Stimulated activated CD4-positive, alpha-beta T cell treated with anti-CD3 and anti-CD28 coated beads, Interleukin-2, amount 100 ng/mL, for 48 hours (primary cell): ENCODE measurements around the gene ARHGAP26.

Source experiments
- DNase-seq, 2 donors: peaks; one replicate each; pipeline ENCODE4 v3.0.0-alpha.2; 2020

Gene ARHGAP26

DNA sequence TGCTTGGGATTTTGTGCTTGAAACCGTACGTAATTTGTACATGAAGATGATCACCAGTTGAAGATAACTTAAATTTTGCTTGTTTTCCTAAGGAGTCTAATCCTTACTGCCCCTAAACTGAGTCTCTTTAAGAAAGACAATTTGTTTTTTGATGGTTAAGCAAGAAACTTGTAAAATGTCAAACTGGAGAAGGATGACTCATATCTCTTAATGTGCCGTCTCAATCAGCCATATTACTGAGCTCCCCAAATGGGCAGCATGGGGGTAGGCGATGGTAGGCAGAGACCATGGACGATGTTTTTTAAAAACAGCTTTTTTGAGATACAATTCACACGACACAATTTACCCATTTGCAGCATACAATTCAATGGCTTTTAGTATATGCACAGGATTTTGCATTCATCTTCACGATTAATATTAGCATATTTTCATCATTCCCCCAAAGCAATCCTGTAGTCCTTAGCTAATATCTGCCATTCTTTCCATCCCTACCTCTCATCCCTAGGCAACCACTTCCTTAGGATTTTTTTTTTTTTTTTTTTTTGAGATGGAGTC, 14.3 kb downstream of the ARHGAP26 start:
- DNase-seq, result no peak

DNA sequence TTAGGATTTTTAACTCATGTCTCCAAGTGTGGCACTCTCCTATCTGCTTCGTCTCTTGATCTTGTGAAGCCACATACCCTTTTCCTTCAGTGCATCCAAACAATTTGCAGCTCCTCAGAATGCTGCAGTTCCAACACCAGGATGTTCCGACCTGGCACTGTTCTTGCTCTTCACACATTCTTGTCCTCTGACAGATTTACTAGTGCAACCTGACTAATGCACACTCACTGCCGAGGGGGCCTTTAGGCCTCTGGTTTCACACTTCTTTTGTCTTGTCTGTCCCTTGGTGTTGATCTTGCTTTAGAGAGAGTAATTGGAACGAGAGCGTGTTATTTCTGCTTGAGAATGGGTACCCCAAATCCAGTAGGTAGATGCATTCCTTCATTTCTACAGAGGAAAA, 15.0 kb downstream of the ARHGAP26 start:
- DNase-seq, result no peak

DNA sequence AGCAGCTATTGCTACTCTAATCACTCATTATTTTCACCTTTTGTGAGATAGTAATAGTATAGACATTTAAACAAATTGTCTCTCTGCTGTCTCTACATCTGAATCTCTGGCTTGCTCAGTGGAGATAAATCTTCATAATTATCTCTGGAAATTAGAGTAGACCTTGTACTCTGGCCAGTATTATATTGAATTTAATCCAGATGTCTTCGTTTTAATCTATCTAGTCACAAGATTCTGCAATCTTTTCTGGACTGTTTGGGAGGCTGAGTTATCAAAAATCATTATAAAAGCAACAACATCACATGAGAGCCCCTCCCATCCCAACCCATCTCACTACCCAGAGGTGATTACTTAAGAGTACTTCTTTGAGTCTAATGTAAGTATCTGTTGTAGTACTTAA, 19.0 kb downstream of the ARHGAP26 start:
- DNase-seq, result no peak

DNA sequence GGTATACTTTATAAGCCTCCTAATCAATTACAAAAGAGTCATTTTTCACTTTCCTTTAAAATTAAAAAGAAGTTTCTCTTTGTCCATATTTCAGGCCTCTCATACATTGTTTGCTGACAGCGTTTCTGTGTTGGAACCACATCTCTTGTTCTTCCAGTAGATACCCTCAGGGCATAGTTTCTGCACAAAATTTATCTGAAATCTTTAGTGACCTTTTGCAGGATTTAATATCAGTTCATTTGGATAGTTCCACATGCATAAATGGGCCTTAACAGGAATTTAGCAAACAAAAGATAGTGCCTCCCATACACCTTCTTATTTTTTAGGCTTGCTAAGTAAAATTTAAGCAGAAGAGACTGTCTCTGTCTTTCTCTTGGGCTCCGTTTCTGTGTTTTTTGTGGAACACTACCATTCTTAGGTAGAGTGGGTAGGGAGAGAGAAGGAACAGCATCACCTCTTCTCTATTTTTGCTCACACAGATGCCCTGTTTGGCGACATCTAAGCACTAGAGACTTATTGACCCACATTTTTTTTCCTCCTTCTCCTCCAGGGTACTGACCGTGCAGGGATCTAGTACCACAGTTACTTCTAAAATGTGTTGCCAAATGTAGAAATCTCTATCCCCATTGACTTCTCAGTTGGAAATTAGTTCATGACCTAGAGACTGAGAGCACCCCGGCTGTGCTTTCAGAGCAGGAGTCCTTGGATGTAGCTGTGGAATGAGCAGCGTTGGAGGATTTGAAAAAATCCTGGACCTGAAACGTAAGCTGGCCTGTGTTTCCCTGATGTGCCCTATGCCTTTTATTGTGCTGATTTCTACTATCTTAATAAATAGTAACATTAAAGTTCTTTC, 22.1 kb downstream of the ARHGAP26 start:
- no peak for DNase-seq

DNA sequence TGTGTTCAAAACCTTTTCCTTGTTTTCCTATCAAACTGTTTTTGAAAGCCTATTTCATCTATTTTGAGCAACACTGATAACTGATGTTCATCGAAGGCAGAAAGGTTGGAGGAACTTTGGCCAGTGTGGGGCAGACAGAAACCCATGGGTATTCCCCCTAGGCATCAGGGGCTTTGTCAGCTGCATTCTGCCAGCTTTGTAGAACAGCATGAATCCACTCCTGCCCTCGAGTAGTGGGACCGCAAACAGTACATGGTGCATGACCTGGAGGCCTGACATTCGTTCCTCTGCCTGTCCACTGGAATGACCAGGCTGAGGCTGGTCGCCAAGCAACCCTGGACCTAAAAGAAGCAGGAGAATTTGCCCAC, 22.7 kb downstream of the ARHGAP26 start:
- DNase-seq, result no peak

DNA sequence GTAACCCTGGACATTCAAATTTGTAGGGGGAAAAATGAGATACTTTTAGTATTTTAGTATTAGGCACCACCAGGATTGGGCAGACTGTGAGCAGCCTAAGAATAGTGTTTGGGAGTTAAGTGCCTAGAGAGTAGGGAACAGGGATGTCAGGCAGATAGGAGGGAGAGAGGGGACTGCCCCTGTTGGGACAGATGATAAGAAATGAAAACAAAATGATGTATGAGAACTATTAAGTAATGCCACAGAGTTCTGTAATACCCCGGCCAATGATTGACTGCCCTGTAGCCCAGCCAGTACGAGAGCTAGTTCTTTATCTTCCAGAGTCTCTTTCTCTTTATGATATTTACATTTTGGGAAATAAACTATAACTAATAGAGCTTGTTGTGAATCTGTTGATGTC, 24.4 kb downstream of the ARHGAP26 start:
- DNase-seq, result no peak

DNA sequence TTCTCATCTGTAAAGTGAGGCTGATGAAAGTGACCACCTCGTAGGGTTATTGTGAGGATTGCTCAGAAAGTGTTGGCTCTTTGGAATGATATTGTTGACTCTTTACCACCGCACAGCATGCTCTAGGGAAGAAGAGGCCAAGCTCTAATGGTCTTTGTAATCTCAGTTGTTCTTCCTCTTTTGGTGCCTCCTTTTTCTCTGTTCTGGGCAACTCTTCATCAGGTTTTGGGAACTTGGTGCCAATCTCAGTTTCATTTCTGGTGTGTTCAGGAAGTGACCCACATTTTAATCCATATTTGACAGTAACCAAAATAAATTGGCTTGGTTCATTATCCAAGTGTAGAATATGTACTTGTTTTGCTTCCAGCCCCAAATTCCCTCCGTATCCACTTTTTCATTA, 25.1 kb downstream of the ARHGAP26 start:
- no peak for DNase-seq

DNA sequence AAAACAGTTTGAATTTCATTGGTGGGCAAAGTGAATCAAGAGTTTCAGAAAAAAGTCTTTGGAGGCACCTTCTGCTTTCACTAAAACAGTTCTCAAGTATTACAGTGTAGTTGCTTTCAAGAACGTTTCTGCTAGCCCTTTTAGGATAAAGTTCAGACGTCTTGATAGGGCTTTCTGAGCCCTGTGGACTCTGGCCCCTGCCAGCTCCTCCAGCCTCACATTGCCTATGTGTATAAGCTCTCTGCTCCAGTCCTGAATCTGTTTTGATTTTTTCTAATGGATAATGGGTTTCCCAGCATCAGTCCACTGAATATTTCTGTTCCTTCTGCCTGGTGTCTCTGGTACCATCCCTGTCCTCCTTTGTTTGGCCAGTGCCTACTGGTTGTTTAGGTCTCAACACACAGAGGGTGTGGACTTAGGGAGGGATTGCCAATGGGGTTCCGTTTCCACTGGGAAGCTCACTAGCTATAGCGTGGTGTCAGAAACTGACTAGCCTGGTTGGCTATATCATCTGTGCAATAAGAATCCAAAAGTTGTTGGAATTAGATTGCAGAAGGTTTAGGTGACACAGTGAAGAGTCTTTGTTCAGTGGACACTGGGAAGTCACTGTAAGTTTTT, 26.4 kb downstream of the ARHGAP26 start:
- DNase-seq, result no peak

DNA sequence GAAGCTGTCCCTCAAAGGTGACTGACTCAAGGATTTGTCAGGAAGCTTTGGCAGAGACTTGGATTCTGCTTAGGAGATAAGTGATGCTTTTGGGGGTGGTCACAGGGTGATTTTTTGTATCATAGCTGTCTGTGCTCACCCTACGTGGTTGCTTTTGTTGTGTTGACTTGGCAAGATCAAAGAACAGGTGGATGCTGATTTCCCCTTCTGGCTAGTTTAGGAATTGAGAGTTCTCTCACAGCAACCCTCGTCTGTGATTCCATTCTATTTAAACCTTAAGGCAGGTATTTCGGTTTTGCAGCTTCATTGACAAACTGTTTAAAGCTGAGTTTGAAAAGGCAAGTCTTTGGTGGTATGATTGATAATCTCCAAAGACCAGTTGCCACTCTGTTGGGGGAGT, 27.2 kb downstream of the ARHGAP26 start:
- no peak for DNase-seq

DNA sequence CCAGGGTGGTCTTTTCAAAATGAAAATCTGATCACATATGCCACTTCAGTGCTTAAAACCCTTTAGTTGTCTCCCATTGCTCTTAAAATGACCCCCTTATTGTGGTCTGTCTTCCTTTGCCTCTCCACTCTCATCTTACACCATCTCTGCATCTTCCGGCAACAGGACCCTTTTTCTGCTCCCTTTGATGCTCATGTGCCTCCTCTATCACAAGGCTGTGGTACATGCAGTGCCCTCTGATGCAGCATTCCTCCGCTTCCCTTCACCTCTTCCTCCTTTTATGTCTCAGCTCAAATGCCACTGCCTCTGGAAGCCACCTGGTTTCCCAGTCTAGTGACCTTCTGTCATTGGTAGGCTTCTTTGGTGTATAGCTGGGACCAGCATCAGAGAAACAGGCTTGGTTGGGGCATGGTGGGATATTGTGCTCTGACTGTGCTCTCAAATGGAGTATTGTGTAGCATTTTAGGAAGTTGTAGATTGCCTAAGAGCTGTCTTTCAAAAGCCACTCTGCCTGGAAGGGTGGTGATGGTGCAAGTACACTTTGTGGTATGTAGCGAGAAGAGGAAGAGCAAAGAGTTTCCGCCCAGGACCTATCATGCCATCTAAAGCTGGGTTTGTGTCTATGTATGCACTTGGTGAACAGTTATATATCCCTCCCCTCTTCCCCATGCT, 28.1 kb downstream of the ARHGAP26 start:
- no peak for DNase-seq

DNA sequence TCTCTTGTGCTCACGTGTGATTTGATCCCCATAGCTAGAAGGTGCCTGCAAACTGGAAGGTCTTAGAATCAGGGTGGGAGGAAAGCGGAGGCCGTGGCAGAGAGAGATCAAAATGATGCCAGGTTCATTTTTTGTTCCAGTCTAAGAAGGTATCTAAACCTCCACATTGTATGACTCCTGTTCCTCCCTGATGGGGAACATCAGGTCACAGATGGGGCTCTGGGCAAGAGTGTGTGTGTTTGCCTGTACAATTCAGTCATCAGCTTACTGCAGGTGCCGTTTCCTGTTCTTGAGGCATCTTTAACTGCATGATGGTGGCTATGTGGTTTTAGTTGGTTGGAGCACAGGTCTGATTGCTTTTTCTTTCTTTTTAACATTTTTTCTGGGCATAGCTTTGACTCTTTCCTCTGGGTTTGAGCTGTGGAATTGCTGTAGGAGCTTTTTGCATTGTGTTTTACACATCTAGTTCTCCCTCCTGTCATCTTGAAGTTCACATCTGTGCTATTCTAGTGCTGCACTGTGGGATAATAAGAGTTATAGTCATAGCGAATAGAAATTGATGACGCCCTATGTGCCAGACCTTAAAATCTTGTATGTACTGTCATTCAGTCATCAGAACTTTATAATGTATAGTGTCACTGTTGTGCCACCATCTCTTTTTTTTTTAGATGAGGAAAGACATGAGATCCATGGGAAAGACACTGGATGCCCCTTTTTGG, 30.8 kb downstream of the ARHGAP26 start:
- DNase-seq, result peak in 1 of 2 donors; percentile 37

DNA sequence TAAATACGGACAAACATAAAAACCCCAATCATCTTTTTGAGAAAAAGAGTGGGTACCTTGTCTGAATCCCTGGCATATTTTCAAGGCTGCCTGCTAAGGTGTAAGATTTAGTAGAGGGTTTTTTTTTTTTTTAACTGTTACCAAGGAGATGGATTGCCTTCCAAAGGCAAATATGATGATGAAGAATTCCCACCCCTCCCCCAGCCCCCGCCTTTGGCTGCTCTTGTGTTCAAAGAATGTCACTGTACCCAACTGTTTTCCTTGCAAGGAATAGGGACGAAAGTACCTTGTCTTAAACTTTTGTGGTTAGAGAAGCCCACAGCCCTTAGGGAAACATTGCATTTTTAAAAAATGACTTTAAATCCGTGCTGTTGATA, 31.3 kb downstream of the ARHGAP26 start:
- DNase-seq, result no peak

DNA sequence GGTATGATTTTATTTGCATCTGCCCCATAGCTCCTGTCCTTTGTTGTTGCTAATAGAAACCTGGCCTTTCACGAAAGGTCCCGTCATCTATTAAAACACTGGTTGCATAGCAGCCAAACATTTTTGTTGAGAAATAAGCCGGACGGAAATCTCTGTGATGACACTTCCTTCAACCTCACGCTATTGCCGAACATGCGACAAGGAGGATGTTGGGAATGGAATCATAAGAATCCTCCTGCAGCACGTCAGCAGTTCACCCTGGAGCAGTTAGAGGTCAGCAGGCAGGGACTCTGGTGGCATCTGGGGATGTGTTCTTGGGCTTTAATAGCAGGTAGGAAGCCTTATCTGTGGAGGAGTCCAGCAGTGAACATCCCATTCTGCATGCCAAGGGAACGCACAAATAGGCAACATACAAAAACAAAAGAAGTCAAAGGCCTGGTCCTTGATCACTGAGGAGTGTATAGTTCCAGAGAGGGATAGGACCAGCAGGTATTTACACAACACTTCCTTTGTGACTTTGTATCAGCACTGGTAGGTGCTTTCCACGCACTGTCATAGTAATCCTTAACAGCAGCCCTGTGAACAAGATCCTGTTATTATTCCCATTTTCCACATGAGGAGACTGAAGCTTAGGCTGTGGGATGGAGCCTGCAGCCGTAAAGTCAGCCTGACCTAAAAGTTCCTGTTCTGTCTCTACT, 33.4 kb downstream of the ARHGAP26 start:
- no peak for DNase-seq

DNA sequence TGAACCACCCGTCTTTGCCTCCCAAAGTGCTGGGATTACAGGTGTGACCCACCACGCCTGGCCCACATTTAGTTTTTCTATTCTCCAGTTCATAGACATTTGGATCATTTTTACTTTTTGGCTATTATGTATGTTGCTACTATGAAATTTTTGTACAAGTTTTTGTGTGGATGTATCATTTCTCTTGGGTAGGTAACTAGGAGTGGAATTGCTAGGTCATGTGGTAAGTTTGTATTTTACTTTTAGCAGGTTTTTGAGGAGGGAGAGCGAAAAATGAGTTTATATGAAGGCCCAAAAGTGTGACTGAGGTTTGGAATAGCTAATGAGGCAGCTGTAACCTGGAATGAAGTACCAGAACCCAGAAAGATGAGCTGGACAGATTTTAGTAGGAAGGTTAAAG, 35.2 kb downstream of the ARHGAP26 start:
- DNase-seq, result no peak

DNA sequence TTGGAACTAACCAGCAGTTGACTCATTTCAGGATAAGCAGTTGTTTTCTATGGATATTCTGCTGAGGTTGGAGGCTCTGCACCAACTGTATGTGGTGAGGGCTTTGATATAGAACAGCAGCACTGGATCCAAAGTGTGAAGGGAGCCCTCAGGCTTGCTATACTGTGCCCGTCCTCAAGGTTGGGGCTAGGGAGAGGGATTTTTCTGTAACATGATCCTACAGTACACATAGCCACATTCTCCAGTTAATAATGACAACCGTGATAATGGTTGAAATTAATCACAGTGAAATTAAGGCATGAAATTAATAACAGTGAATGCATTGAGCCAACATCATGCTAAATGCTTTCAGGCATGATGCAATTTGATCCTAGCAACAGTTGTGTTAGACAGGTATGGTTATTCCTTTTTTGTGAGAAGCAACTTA, 36.7 kb downstream of the ARHGAP26 start:
- no peak for DNase-seq

DNA sequence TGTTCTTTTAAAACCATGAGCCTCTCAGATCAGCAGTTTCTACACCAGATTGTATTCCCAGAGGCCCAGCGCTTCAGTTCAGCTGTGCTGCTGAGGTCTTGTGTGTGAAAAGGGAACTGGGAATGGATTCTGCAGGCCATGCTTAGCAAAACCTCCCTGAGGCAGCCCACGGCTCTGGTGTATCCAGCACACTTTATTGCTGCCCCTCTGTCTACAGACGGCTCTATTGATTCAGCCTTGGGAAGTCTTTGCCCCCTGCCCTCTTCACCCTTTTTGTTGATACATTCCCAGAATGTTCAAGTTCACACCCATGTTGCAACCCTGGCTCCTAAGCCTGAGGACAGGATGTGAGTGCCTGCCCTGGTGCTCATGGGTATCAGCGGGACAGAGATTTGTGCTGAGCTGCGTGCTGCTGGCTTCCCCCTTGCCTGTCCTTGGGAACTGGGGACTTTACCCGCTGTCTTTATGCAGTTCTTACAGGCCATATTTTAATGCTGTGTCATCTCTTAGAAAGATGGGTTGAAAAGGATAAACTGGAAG, 37.3 kb downstream of the ARHGAP26 start:
- DNase-seq, result no peak

DNA sequence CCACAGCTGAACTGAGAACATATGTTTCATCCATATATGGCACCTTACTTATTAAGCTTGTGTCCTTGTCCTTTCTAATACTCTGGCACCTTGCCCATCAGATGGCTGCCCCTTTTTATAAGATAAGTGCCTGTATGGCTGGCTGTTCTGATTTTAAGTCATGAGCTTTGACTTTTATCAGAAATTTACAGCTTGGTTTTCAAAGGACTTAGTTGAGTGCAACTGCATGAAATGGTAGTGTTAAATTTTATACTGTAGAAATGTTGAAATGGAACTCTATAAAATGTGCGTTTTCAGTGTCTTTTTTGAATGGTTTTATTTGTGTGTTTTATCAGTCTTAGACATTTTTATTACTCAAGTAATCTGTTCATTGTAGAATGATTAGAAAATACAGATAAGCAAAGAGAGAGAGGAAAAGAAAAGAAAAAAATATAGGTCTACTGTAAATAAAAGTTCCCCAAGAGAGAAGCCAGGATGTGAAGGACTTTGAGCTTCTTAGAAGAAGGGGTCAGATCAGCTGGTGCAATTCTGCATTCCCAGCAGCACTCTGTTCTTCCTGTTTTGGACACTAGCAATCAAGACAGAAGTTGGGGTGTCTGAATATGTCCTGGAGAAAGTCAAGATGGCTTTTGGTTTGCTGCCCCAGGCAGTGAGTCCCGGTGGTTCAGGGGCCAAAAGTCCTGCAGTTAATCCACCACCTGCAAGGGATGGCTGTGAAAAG, 38.9 kb downstream of the ARHGAP26 start:
- DNase-seq, result no peak

DNA sequence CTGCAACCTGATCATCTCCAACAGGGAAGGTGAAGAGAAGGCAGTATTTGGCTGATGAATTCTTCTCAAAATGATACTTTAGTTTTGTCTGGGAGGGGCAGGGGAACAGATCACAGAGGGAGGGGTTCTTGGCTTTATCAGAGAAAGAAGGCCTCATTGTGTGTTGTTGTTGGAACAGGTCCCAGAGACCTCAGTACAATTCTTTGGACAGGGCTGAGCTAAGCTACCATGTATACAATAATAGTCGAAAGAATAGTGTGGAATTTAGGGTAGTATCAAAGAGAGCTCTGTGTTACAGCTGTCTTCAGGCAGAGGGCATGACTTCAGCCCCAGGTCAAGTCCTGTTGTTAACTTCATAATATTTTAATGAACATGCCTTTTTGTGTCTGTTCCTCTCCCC, 39.9 kb downstream of the ARHGAP26 start:
- no peak for DNase-seq

DNA sequence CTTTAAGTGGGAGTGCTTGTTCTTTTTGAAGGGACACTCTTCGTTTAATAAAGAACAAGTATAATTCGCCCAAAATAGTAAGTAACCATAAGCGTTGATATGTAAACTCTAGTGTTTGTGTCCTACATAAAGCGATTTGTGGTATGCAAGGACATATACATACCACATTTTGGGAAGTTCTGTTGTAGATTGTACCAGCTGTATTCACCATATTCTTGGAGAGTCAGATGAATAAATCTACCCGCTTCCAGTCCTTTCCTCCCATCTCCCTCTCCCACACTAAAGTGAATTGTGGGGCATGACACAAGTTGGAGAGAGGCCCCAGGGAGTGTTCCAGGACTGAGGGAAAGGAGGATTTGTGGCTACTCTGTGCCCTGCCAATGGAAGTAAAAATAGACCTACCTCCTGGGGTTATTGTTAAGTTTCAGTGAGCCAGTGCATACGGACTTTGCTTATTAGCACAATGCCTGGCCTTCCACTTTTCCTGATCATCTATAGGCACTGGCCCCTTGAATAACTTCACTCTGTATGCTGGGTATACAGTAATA, 40.6 kb downstream of the ARHGAP26 start:
- no peak for DNase-seq

DNA sequence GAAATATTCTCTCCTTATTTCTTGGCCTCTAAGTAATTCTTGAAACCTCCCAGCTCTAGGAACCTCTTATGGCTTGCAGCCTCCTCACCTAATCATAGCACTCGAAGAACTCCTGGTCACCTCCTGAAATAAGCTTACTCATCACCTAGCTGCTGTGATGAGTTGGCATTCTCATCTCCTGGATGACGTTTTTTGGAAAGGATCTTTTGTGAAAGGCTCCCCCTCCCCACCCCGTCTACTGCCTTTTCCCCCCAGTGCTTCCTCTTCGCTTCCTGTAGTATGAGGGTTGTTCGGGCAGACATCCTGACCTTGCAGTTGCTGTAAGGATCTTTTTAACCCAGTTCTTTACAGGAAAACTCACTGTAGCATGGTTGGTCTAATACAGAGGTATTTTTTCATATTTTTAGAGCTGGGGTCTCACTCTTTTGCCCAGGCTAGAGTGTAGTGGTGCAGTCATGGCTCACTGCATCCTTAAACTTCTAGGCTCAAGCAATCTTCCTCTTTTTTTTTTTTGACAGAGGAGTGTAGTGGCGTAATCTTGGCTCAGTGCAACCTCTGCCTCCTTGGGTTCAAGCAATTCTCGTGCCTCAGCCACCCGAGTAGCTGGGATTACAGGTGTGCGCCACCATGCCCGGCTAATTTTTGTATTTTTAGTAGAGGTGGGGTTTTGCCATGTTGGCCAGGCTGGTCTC, 41.8 kb downstream of the ARHGAP26 start:
- DNase-seq, result no peak

DNA sequence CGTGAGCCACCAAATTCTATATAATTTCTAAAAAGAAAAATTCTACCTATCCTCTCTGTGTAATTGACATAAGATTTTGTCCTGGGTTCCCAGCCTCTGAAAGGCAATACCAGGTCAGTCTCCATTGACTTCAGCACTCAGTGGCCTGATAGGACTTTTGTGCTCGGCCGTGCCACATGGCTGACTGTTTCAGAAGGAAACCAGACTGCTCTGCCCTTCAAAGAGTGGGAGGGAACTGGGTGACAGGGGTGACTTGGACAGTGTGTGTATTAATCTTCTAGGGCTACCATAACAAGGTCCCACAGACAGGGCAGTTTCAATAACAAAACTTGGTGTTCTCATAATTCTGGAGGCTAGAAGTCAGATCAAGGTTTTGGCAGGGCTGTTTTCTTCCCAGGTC, 43.0 kb downstream of the ARHGAP26 start:
- no peak for DNase-seq
